ENCODE data around the gene IQCN.

DNA sequence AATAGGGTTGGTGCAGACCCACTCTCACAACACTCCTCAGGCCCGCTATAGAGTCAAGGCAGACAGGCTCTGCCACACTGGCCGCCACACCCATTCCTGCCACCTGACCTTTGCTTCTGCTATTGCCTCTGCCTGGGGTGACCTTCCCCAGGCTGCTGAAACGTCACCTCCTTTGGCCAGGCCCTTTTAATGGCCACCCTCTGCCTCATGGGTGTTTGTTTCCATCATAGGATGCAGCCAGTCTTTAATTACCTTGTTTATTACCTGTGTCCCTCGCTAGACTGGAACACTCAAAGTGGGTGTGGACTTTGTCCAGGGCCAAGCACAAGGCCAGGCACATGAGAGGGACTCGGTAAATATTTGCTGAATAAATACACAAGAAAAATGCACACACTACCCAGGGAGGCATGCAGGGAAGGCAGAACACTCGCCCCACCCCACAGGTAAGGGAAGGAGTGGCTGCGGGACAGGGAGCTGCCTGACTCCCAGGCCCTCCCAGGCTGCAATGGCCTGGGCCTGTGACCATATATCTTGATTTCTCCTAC, 45.4 kb upstream of the IQCN start:
- no peak for TF ChIP-seq POLR2A (IDR thresholded peaks at IDR 0.05)
- TF ChIP-seq, protein P1, sequence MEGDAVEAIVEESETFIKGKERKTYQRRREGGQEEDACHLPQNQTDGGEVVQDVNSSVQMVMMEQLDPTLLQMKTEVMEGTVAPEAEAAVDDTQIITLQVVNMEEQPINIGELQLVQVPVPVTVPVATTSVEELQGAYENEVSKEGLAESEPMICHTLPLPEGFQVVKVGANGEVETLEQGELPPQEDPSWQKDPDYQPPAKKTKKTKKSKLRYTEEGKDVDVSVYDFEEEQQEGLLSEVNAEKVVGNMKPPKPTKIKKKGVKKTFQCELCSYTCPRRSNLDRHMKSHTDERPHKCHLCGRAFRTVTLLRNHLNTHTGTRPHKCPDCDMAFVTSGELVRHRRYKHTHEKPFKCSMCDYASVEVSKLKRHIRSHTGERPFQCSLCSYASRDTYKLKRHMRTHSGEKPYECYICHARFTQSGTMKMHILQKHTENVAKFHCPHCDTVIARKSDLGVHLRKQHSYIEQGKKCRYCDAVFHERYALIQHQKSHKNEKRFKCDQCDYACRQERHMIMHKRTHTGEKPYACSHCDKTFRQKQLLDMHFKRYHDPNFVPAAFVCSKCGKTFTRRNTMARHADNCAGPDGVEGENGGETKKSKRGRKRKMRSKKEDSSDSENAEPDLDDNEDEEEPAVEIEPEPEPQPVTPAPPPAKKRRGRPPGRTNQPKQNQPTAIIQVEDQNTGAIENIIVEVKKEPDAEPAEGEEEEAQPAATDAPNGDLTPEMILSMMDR (IDR thresholded peaks at IDR 0.05) = no peak

Measured in uterus (tissue), 2 donors.